ENCODE data around the gene PKN2. TPM values are rescaled to one million over a fixed set of nuclear protein-coding genes. Genes with fewer than 3 reads are reported as not detected.
A peak's percentile ranks its signal among the peaks of the same experiment; 100 is the strongest.

PKN2 gene
- total RNA-seq, 1 donor from 2014 or later: 65.1 TPM

- H3K4me1 Mint-ChIP-seq: peaks cover 13% of the 10 kb centered on the region
- no peaks in the 10 kb centered on the region for H3K27me3 Mint-ChIP-seq (ENCODE audit: low read depth)
- no peaks in the 10 kb centered on the region for H3K9me3 Mint-ChIP-seq
- DNase-seq (ENCODE audit: low spot score in 2 of 2, unreplicated experiment in 2 of 2): no peak
- no peak overlapping the region for H3K4me3 Mint-ChIP-seq
- H3K36me3 Mint-ChIP-seq: no peaks in the 10 kb centered on the region
- no peak for TF ChIP-seq CTCF (IDR thresholded peaks at IDR 0.05; ENCODE audit: unreplicated experiment)
- H3K27ac Mint-ChIP-seq: peak overlapping the region; percentile 40
Observed at GRCh38 chr1:88661951-88662699, 21.9 kb upstream of the PKN2 start.

DNA sequence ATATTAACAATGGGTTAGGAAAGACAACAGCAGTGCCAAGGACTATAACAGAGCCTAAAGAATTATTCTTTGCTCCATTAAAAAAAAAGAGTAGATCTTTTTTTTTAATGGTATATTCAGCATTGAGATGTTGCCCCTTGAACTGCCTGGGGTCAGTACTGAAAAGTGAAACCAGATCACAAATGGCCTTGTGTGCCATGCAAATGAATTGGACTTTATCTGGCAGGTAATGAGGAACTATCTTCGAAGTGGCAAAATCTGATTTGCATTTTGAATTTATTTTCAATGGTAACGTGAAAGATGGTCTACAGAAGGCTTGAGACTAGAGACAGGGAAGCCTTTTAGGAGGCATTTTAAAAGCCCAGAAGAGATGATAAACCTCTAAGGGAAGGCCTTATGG lies 21.4 kb upstream of the PKN2 start:
- no peak for DNase-seq (ENCODE audit: low spot score in 2 of 2, unreplicated experiment in 2 of 2)
- no peaks in the 10 kb centered on the region for H3K27me3 Mint-ChIP-seq (ENCODE audit: low read depth)
- H3K27ac Mint-ChIP-seq: no peak overlapping the region
- H3K36me3 Mint-ChIP-seq: no peaks in the 10 kb centered on the region
- TF ChIP-seq CTCF (IDR thresholded peaks at IDR 0.05; ENCODE audit: unreplicated experiment): no peak
- H3K4me3 Mint-ChIP-seq: no peak overlapping the region
- H3K9me3 Mint-ChIP-seq: no peaks in the 10 kb centered on the region
- peaks cover 12% of the 10 kb centered on the region for H3K4me1 Mint-ChIP-seq

DNA sequence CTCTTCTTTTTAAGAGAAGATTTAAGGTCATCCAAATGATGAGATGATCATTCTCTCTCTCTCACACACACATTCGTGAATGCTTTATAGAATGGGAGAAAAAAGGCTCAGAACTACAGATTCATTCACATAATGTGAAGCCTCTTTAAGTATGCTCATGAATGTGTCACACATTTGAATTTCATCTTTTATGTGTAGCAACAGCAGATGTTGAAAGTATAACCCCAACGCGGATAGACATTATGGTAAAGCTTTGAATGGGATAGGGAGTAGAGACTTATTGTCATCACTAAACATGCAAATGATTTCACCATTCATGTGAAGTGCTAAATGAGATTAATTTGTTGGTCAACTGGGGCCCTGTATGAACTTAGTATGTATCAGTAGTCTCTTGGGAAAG lies 15.7 kb upstream of the PKN2 start:
- no peaks in the 10 kb centered on the region for H3K36me3 Mint-ChIP-seq
- no peak for DNase-seq (ENCODE audit: low spot score in 2 of 2, unreplicated experiment in 2 of 2)
- no peaks in the 10 kb centered on the region for H3K27me3 Mint-ChIP-seq (ENCODE audit: low read depth)
- no peak for TF ChIP-seq CTCF (IDR thresholded peaks at IDR 0.05; ENCODE audit: unreplicated experiment)
- no peaks in the 10 kb centered on the region for H3K9me3 Mint-ChIP-seq
- no peaks in the 10 kb centered on the region for H3K4me1 Mint-ChIP-seq
- H3K4me3 Mint-ChIP-seq: no peak overlapping the region
- H3K27ac Mint-ChIP-seq: no peak overlapping the region

GRCh38 chr1:88670462-88670861 lies 13.6 kb upstream of the PKN2 start:
- no peaks in the 10 kb centered on the region for H3K27me3 Mint-ChIP-seq (ENCODE audit: low read depth)
- H3K27ac Mint-ChIP-seq: no peak overlapping the region
- H3K36me3 Mint-ChIP-seq: no peaks in the 10 kb centered on the region
- no peaks in the 10 kb centered on the region for H3K4me1 Mint-ChIP-seq
- no peak for TF ChIP-seq CTCF (IDR thresholded peaks at IDR 0.05; ENCODE audit: unreplicated experiment)
- no peak for DNase-seq (ENCODE audit: low spot score in 2 of 2, unreplicated experiment in 2 of 2)
- H3K9me3 Mint-ChIP-seq: no peaks in the 10 kb centered on the region
- no peak overlapping the region for H3K4me3 Mint-ChIP-seq

GRCh38 chr1:88673446-88673845 lies 10.6 kb upstream of the PKN2 start:
- no peak for TF ChIP-seq CTCF (IDR thresholded peaks at IDR 0.05; ENCODE audit: unreplicated experiment)
- no peaks in the 10 kb centered on the region for H3K27me3 Mint-ChIP-seq (ENCODE audit: low read depth)
- H3K9me3 Mint-ChIP-seq: no peaks in the 10 kb centered on the region
- no peak overlapping the region for H3K4me3 Mint-ChIP-seq
- H3K36me3 Mint-ChIP-seq: no peaks in the 10 kb centered on the region
- no peak overlapping the region for H3K27ac Mint-ChIP-seq
- no peaks in the 10 kb centered on the region for H3K4me1 Mint-ChIP-seq
- DNase-seq (ENCODE audit: low spot score in 2 of 2, unreplicated experiment in 2 of 2): no peak
